ENCODE data around the gene CFAP92. TPM values are rescaled to one million over a fixed set of nuclear protein-coding genes. Genes with fewer than 3 reads are reported as not detected.

The CFAP92 gene
- total and polyA plus RNA-seq, 2 donors (not counting 3 experiments of a cell fraction or from before 2014, with no cell fraction given) = 0.04 to 0.62 TPM

- no peaks in the 10 kb centered on the region for H4K20me1 ChIP-seq (replicated peaks; ENCODE audit: control insufficient read depth, extremely low read depth, insufficient read depth, low read length)
- H3K4me3 ChIP-seq (replicated peaks in 1 of 3; ENCODE audit: insufficient read depth in 1 of 3, low read depth in 1 of 3, low read length in 3 of 3) = no peak overlapping the region
- no peak overlapping the region for H3K9ac ChIP-seq (replicated peaks; ENCODE audit: extremely low read depth, insufficient read depth, low read length)
- H3K9me1 ChIP-seq (replicated peaks; ENCODE audit: control insufficient read depth, extremely low read depth, insufficient read depth, low read length) = no peaks in the 10 kb centered on the region
- H3K36me3 ChIP-seq (ENCODE audit: control insufficient read depth in 2 of 2, extremely low read depth in 1 of 2, insufficient read depth in 2 of 2, low read length in 2 of 2) = no peaks in the 10 kb centered on the region
- no peak for FAIRE-seq
- ChIA-PET POLR2A (interaction anchor here (0.6 kb wide), 1 partner anchor 206 kb away, joined by 3 read pairs; no protein-coding TSS in a partner anchor), CTCF (no interaction called here)
- intact Hi-C loops (cut with micrococcal nuclease) (no loop called here), dilution Hi-C loops (cut with MboI; ENCODE audit: extremely low pct_ligation_motif_present, low sequenced_read_pairs) (no loop called here)
- TF ChIP-seq POLR2AphosphoS5 (IDR thresholded peaks at IDR 0.05; ENCODE audit: insufficient read depth, low read depth, low read length) = no peak
- TF ChIP-seq JUN (IDR thresholded peaks at IDR 0.05; ENCODE audit: borderline replicate concordance, insufficient read depth, insufficient read length, low read depth) = no peak
- TF ChIP-seq EZH2 (IDR thresholded peaks at IDR 0.05; ENCODE audit: borderline replicate concordance, low read depth, low read length, severe bottlenecking) = no peak
- TF ChIP-seq GATA2 (IDR thresholded peaks at IDR 0.05; ENCODE audit: insufficient read depth, insufficient read length, low read depth, low read length) = no peak
- TF ChIP-seq POLR2A (IDR thresholded peaks at IDR 0.05; ENCODE audit: low read depth, low read length) = no peak
- no peak overlapping the region for H3K4me2 ChIP-seq (ENCODE audit: insufficient read depth, low read length)
- H3K4me1 ChIP-seq (ENCODE audit: control insufficient read depth, extremely low read depth, insufficient read depth, low read length) = no peaks in the 10 kb centered on the region
- no peak overlapping the region for H3K27ac ChIP-seq (ENCODE audit: insufficient read depth, low read depth, low read length)
- no peaks in the 10 kb centered on the region for H3K9me3 ChIP-seq (replicated peaks; ENCODE audit: control insufficient read depth, insufficient read depth, low read length)
- BruUV-seq (replicated peaks) = no TSS peak
- H3K27me3 ChIP-seq (ENCODE audit: control insufficient read depth in 2 of 2, insufficient read depth in 2 of 2, low read length in 2 of 2) = no peaks in the 10 kb centered on the region
- DNase-seq (ENCODE audit: low read depth, low spot score) = no peak
- H2AFZ ChIP-seq (ENCODE audit: low read depth, low read length) = no peak overlapping the region
- no peaks in the 10 kb centered on the region for H3K79me2 ChIP-seq (ENCODE audit: control insufficient read depth, insufficient read depth, low read length)
Measured at GRCh38 chr3:128965280-128965679, 28.6 kb downstream of the CFAP92 start.

- no TSS peak for BruUV-seq (replicated peaks)
- no peak for DNase-seq (ENCODE audit: low read depth, low spot score)
- no peaks in the 10 kb centered on the region for H3K36me3 ChIP-seq (ENCODE audit: control insufficient read depth in 2 of 2, extremely low read depth in 1 of 2, insufficient read depth in 2 of 2, low read length in 2 of 2)
- TF ChIP-seq JUN (IDR thresholded peaks at IDR 0.05; ENCODE audit: borderline replicate concordance, insufficient read depth, insufficient read length, low read depth) = no peak
- TF ChIP-seq POLR2AphosphoS5 (IDR thresholded peaks at IDR 0.05; ENCODE audit: insufficient read depth, low read depth, low read length) = no peak
- TF ChIP-seq CTCF (IDR thresholded peaks at IDR 0.05; ENCODE audit: extremely low read depth in 1 of 2, insufficient read depth in 1 of 2, low read depth in 1 of 2, low read length in 2 of 2) = no peak
- TF ChIP-seq MAX (IDR thresholded peaks at IDR 0.05; ENCODE audit: insufficient read depth, insufficient read length) = no peak
- no peak for TF ChIP-seq EZH2 (IDR thresholded peaks at IDR 0.05; ENCODE audit: borderline replicate concordance, low read depth, low read length, severe bottlenecking)
- no peak for TF ChIP-seq POLR2A (IDR thresholded peaks at IDR 0.05; ENCODE audit: low read depth, low read length)
- no peak for TF ChIP-seq GATA2 (IDR thresholded peaks at IDR 0.05; ENCODE audit: insufficient read depth, insufficient read length, low read depth, low read length)
- TF ChIP-seq FOS (IDR thresholded peaks at IDR 0.05; ENCODE audit: borderline replicate concordance, insufficient read depth, low read length) = no peak
- TF ChIP-seq MYC (IDR thresholded peaks at IDR 0.05; ENCODE audit: low read depth, low read length) = no peak
- no peak overlapping the region for H2AFZ ChIP-seq (ENCODE audit: low read depth, low read length)
- no peak overlapping the region for H3K4me3 ChIP-seq (replicated peaks in 1 of 3; ENCODE audit: insufficient read depth in 1 of 3, low read depth in 1 of 3, low read length in 3 of 3)
- no peak overlapping the region for H3K4me2 ChIP-seq (ENCODE audit: insufficient read depth, low read length)
- H3K9me3 ChIP-seq (replicated peaks; ENCODE audit: control insufficient read depth, insufficient read depth, low read length) = no peaks in the 10 kb centered on the region
- H3K9me1 ChIP-seq (replicated peaks; ENCODE audit: control insufficient read depth, extremely low read depth, insufficient read depth, low read length) = no peaks in the 10 kb centered on the region
- H3K9ac ChIP-seq (replicated peaks; ENCODE audit: extremely low read depth, insufficient read depth, low read length) = no peak overlapping the region
- no peak for FAIRE-seq
- CTCF ChIA-PET = no interaction called here
- dilution Hi-C loops (cut with MboI; ENCODE audit: extremely low pct_ligation_motif_present, low sequenced_read_pairs) (no loop called here), intact Hi-C loops (cut with micrococcal nuclease) (no loop called here)
- H3K4me1 ChIP-seq (ENCODE audit: control insufficient read depth, extremely low read depth, insufficient read depth, low read length) = no peaks in the 10 kb centered on the region
- no peaks in the 10 kb centered on the region for H3K79me2 ChIP-seq (ENCODE audit: control insufficient read depth, insufficient read depth, low read length)
- H3K27me3 ChIP-seq (ENCODE audit: control insufficient read depth in 2 of 2, insufficient read depth in 2 of 2, low read length in 2 of 2) = peaks cover 3 to 9% of the 10 kb centered on the region in 2 experiments
- H4K20me1 ChIP-seq (replicated peaks; ENCODE audit: control insufficient read depth, extremely low read depth, insufficient read depth, low read length) = no peaks in the 10 kb centered on the region
- H3K27ac ChIP-seq (ENCODE audit: insufficient read depth, low read depth, low read length) = no peak overlapping the region
- POLR2A ChIA-PET = no interaction called here
Measured at GRCh38 chr3:128956440-128956839, 37.4 kb downstream of the CFAP92 start.
